Cardiac muscle cell (in vitro differentiated cells and primary cell): ENCODE measurements around the gene CRIP2. TPM values are rescaled to one million over a fixed set of nuclear protein-coding genes. Genes with fewer than 3 reads are reported as not detected.
A peak's percentile ranks its signal among the peaks of the same experiment; 100 is the strongest.

Source experiments
- DNase-seq, 2 donors: peaks; one replicate each; pipeline versions ENCODE4 v3.0.0 to v3.0.0-alpha.2; 2010 to 2017; ENCODE audit warnings: low read depth in 1 of 2, low spot score in 1 of 2
- H3K27ac ChIP-seq: fragments of 200-600 bp; sonication (generic); 2 replicates; pipeline ENCODE4 v1.5.1; 2016
- H3K27me3 ChIP-seq: fragments of 200-600 bp; sonication (generic); 2 replicates; pipeline ENCODE4 v1.6.0; 2016; ENCODE audit warnings: control low read depth
- H3K36me3 ChIP-seq: fragments of 200-600 bp; sonication (generic); 2 replicates; pipeline ENCODE4 v1.5.1; 2016; ENCODE audit warnings: control low read depth
- H3K4me1 ChIP-seq: fragments of 200-600 bp; sonication (generic); 2 replicates; pipeline ENCODE4 v1.8.1; 2017; ENCODE audit warnings: low read depth, mild to moderate bottlenecking, mixed run types
- H3K4me3 ChIP-seq: fragments of 200-600 bp; sonication (generic); 2 replicates; pipeline ENCODE4 v1.5.1; 2016; ENCODE audit warnings: mild to moderate bottlenecking
- H3K9me3 ChIP-seq: fragments of 200-600 bp; sonication (generic); 2 replicates; pipeline ENCODE4 v1.5.1; 2017; ENCODE audit warnings: low read depth, mild to moderate bottlenecking, control low read depth
- CTCF ChIP-seq: IDR thresholded peaks from 2 replicates; pipeline ENCODE4 v1.5.1; 2012; ENCODE audit warnings: low read depth, mild to moderate bottlenecking, low read length
- polyA plus RNA-seq: library from polyadenylated mRNA; unstranded; fragments of >200 nt; fragmentation: Nextera tagmentation; extraction: Ambion mirVana; gene quantifications from 2 replicates; pipeline ENCODE4 v1.2.1, GENCODE V29; 2016
- total RNA-seq: library from RNA; depleted of rRNA; stranded (reverse); fragments of >200 nt; gene quantifications from 2 replicates; pipeline ENCODE4 v1.2.3, GENCODE V29; 2016

The CRIP2 gene
- total and polyA plus RNA-seq, 2 experiments from 2014 or later = 804 to 1,845 TPM

GRCh38 chr14:105445901-105446845 is 28.4 kb upstream of the CRIP2 start:
- Histone ChIP-seq H3K4me1 (peaks cover 22% of the 10 kb centered on the region), H3K27me3 (no peaks in the 10 kb centered on the region), H3K9me3 (no peaks in the 10 kb centered on the region), H3K36me3 (no peaks in the 10 kb centered on the region), H3K4me3 (no peak overlapping the region), H3K27ac (peak overlapping the region; percentile 87)
- TF ChIP-seq CTCF = no peak
- DNase-seq = no peak

- DNase-seq = no peak
- Histone ChIP-seq H3K9me3 (no peaks in the 10 kb centered on the region), H3K4me1 (peaks cover 22% of the 10 kb centered on the region), H3K4me3 (no peak overlapping the region), H3K27ac (peak overlapping the region; percentile 87), H3K36me3 (no peaks in the 10 kb centered on the region), H3K27me3 (no peaks in the 10 kb centered on the region)
- TF ChIP-seq CTCF = no peak
Measured at GRCh38 chr14:105446971-105447370, 27.6 kb upstream of the CRIP2 start.

GRCh38 chr14:105447651-105448640 is 26.7 kb upstream of the CRIP2 start:
- TF ChIP-seq CTCF = no peak
- H3K27me3 ChIP-seq = no peaks in the 10 kb centered on the region
- no peak for DNase-seq
- H3K4me3 ChIP-seq = no peak overlapping the region
- H3K27ac ChIP-seq = peak overlapping the region; percentile 87
- no peaks in the 10 kb centered on the region for H3K36me3 ChIP-seq
- no peaks in the 10 kb centered on the region for H3K9me3 ChIP-seq
- peaks cover 22% of the 10 kb centered on the region for H3K4me1 ChIP-seq

GRCh38 chr14:105448706-105449111 is 25.9 kb upstream of the CRIP2 start:
- Histone ChIP-seq H3K4me1 (peaks cover 22% of the 10 kb centered on the region), H3K36me3 (peaks cover 3% of the 10 kb centered on the region), H3K4me3 (no peak overlapping the region), H3K27me3 (no peaks in the 10 kb centered on the region), H3K27ac (peak overlapping the region; percentile 87), H3K9me3 (no peaks in the 10 kb centered on the region)
- DNase-seq = peak; percentile 66 to 73
- TF ChIP-seq CTCF = peak; percentile 88
